ENCODE data around the gene BSN.

The BSN gene

DNA sequence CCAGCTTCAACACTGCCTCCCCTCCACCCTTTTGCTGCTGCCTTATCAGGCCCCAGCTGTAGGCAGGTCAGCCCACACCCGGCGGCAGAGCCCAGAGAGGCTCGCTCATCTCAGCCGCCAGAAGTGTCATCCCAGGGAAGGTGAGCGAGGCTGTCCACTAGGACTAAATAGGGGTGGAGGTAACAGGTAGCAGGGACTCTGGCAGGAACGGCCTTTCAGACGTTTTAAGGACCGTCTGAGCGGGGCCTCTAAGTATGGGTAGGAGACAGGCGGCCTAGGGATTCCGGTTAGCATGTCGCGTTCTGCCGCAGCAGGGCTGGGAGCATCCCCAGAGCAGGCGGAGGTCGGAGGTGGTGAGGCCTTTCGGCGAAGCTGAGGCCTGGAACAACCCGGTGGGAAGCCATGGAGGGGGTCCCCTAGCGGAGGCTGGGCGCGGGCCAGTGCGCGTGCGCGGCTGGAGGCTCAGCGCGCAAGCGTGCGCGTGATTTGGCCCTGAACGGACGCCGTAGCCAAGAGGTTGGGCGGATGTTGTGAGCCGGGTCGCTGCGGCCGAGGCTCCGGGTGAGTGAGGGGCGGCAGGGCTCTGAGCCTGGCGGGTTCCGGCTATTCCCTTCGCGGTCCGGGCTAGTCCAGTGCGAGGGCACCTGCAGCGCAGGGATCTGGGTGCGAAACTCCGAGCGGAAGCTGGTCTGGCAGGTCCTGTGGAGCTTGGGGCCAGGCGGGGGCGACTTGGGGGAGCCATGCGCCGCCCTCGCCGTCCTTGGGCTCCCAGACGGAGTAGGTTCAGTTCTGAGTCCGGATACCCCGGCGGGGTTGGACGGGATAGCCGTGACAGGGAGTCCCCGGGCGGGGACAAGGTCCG lies 135.0 kb downstream of the BSN start, which contains the start of the genes MST1 and RNF123 (continued):
- TF ChIP-seq, protein P1, sequence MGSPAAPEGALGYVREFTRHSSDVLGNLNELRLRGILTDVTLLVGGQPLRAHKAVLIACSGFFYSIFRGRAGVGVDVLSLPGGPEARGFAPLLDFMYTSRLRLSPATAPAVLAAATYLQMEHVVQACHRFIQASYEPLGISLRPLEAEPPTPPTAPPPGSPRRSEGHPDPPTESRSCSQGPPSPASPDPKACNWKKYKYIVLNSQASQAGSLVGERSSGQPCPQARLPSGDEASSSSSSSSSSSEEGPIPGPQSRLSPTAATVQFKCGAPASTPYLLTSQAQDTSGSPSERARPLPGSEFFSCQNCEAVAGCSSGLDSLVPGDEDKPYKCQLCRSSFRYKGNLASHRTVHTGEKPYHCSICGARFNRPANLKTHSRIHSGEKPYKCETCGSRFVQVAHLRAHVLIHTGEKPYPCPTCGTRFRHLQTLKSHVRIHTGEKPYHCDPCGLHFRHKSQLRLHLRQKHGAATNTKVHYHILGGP (tag by site-specific recombination; IDR thresholded peaks at IDR 0.05) = no peak
- TF ChIP-seq GLIS2 (tag by site-specific recombination; IDR thresholded peaks at IDR 0.05) (peak; percentile 72), SETDB1 (IDR thresholded peaks at IDR 0.05; ENCODE audit: insufficient read length, low read length) (no peak), ZNF791 (tag by site-specific recombination; IDR thresholded peaks at IDR 0.05) (no peak), ZNF184 (tag by site-specific recombination; IDR thresholded peaks at IDR 0.05) (no peak), ZBTB1 (tag by site-specific recombination; IDR thresholded peaks at IDR 0.05) (no peak), ZNF221 (tag by site-specific recombination; IDR thresholded peaks at IDR 0.05; ENCODE audit: borderline replicate concordance) (no peak), ZNF391 (tag by site-specific recombination; IDR thresholded peaks at IDR 0.05; ENCODE audit: borderline replicate concordance, low read depth) (0 out of 2 replicates have a peak, but pooled peaks have one; percentile 32), ZNF501 (tag by site-specific recombination; IDR thresholded peaks at IDR 0.05) (peak; percentile 64; the same call in 1 of the 2 replicates), ZBTB48 (tag by site-specific recombination; IDR thresholded peaks at IDR 0.05) (0 out of 2 replicates have a peak, but pooled peaks have one; percentile 43), ZNF48 (tag by site-specific recombination; IDR thresholded peaks at IDR 0.05) (no peak), ZNF623 (tag by site-specific recombination; IDR thresholded peaks at IDR 0.05) (no peak), KLF10 (tag by site-specific recombination; IDR thresholded peaks at IDR 0.05) (no peak), ZNF843 (tag by site-specific recombination; IDR thresholded peaks at IDR 0.05) (peak; percentile 31; the same call in 1 of the 2 replicates), SCRT2 (tag by site-specific recombination; IDR thresholded peaks at IDR 0.05) (peak; percentile 91), ZNF473 (tag by site-specific recombination; IDR thresholded peaks at IDR 0.05) (no peak), ZXDB (tag by site-specific recombination; IDR thresholded peaks at IDR 0.05) (peak; percentile 60; the same call in 1 of the 2 replicates), ZNF76 (tag by site-specific recombination; IDR thresholded peaks at IDR 0.05; ENCODE audit: borderline replicate concordance, low read depth) (no peak), ZNF121 (tag by site-specific recombination; IDR thresholded peaks at IDR 0.05) (no peak)
- TF ChIP-seq, protein P2, sequence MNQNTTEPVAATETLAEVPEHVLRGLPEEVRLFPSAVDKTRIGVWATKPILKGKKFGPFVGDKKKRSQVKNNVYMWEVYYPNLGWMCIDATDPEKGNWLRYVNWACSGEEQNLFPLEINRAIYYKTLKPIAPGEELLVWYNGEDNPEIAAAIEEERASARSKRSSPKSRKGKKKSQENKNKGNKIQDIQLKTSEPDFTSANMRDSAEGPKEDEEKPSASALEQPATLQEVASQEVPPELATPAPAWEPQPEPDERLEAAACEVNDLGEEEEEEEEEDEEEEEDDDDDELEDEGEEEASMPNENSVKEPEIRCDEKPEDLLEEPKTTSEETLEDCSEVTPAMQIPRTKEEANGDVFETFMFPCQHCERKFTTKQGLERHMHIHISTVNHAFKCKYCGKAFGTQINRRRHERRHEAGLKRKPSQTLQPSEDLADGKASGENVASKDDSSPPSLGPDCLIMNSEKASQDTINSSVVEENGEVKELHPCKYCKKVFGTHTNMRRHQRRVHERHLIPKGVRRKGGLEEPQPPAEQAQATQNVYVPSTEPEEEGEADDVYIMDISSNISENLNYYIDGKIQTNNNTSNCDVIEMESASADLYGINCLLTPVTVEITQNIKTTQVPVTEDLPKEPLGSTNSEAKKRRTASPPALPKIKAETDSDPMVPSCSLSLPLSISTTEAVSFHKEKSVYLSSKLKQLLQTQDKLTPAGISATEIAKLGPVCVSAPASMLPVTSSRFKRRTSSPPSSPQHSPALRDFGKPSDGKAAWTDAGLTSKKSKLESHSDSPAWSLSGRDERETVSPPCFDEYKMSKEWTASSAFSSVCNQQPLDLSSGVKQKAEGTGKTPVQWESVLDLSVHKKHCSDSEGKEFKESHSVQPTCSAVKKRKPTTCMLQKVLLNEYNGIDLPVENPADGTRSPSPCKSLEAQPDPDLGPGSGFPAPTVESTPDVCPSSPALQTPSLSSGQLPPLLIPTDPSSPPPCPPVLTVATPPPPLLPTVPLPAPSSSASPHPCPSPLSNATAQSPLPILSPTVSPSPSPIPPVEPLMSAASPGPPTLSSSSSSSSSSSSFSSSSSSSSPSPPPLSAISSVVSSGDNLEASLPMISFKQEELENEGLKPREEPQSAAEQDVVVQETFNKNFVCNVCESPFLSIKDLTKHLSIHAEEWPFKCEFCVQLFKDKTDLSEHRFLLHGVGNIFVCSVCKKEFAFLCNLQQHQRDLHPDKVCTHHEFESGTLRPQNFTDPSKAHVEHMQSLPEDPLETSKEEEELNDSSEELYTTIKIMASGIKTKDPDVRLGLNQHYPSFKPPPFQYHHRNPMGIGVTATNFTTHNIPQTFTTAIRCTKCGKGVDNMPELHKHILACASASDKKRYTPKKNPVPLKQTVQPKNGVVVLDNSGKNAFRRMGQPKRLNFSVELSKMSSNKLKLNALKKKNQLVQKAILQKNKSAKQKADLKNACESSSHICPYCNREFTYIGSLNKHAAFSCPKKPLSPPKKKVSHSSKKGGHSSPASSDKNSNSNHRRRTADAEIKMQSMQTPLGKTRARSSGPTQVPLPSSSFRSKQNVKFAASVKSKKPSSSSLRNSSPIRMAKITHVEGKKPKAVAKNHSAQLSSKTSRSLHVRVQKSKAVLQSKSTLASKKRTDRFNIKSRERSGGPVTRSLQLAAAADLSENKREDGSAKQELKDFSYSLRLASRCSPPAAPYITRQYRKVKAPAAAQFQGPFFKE (tag by site-specific recombination; IDR thresholded peaks at IDR 0.05; ENCODE audit: borderline replicate concordance) = no peak
- TF ChIP-seq, protein P3, sequence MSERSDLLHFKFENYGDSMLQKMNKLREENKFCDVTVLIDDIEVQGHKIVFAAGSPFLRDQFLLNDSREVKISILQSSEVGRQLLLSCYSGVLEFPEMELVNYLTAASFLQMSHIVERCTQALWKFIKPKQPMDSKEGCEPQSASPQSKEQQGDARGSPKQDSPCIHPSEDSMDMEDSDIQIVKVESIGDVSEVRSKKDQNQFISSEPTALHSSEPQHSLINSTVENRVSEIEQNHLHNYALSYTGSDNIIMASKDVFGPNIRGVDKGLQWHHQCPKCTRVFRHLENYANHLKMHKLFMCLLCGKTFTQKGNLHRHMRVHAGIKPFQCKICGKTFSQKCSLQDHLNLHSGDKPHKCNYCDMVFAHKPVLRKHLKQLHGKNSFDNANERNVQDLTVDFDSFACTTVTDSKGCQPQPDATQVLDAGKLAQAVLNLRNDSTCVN (tag by site-specific recombination; optimal IDR thresholded peaks at IDR 0.05) = peak; percentile 96
- TF ChIP-seq, protein P4, sequence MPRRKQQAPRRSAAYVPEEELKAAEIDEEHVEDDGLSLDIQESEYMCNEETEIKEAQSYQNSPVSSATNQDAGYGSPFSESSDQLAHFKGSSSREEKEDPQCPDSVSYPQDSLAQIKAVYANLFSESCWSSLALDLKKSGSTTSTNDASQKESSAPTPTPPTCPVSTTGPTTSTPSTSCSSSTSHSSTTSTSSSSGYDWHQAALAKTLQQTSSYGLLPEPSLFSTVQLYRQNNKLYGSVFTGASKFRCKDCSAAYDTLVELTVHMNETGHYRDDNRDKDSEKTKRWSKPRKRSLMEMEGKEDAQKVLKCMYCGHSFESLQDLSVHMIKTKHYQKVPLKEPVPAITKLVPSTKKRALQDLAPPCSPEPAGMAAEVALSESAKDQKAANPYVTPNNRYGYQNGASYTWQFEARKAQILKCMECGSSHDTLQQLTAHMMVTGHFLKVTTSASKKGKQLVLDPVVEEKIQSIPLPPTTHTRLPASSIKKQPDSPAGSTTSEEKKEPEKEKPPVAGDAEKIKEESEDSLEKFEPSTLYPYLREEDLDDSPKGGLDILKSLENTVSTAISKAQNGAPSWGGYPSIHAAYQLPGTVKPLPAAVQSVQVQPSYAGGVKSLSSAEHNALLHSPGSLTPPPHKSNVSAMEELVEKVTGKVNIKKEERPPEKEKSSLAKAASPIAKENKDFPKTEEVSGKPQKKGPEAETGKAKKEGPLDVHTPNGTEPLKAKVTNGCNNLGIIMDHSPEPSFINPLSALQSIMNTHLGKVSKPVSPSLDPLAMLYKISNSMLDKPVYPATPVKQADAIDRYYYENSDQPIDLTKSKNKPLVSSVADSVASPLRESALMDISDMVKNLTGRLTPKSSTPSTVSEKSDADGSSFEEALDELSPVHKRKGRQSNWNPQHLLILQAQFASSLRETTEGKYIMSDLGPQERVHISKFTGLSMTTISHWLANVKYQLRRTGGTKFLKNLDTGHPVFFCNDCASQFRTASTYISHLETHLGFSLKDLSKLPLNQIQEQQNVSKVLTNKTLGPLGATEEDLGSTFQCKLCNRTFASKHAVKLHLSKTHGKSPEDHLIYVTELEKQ (tag by site-specific recombination; IDR thresholded peaks at IDR 0.05; ENCODE audit: borderline replicate concordance) = no peak
- TF ChIP-seq, protein P5, sequence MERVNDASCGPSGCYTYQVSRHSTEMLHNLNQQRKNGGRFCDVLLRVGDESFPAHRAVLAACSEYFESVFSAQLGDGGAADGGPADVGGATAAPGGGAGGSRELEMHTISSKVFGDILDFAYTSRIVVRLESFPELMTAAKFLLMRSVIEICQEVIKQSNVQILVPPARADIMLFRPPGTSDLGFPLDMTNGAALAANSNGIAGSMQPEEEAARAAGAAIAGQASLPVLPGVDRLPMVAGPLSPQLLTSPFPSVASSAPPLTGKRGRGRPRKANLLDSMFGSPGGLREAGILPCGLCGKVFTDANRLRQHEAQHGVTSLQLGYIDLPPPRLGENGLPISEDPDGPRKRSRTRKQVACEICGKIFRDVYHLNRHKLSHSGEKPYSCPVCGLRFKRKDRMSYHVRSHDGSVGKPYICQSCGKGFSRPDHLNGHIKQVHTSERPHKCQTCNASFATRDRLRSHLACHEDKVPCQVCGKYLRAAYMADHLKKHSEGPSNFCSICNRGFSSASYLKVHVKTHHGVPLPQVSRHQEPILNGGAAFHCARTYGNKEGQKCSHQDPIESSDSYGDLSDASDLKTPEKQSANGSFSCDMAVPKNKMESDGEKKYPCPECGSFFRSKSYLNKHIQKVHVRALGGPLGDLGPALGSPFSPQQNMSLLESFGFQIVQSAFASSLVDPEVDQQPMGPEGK (tag by site-specific recombination; IDR thresholded peaks at IDR 0.05) = peak; percentile 46; the same call in 1 of the 2 replicates
